Measurements from ENCODE around the gene TLE6. TPM values are rescaled to one million over a fixed set of nuclear protein-coding genes. Genes with fewer than 3 reads are reported as not detected.

TLE6 gene
- total RNA-seq, 2 experiments from 2014 or later: 1.3 to 1.6 TPM

GRCh38 chr19:2967972-2968371 is 9.4 kb upstream of the TLE6 start:
- ChIA-PET POLR2A (no interaction called here), CTCF (interaction anchor here (1.0 to 1.5 kb wide), 2 partner anchors 17 to 136 kb away, joined by 3 to 6 read pairs; no protein-coding TSS in a partner anchor)

GRCh38 chr19:2969104-2969504 is 8.3 kb upstream of the TLE6 start:
- ChIA-PET CTCF (interaction anchor here (0.7 to 1.5 kb wide), 2 partner anchors 131 to 135 kb away, joined by 3 to 6 read pairs; no protein-coding TSS in a partner anchor), POLR2A (no interaction called here)

GRCh38 chr19:2970201-2970835 is 7.0 kb upstream of the TLE6 start:
- ChIA-PET POLR2A (no interaction called here), CTCF (interaction anchor here (0.7 kb wide), 1 partner anchor 322 kb away, joined by 6 read pairs; no protein-coding TSS in a partner anchor)

- ChIA-PET POLR2A (no interaction called here), CTCF (interaction anchor here (0.6 to 1.5 kb wide), 4 partner anchors 30 to 312 kb away, joined by 3 read pairs; no protein-coding TSS in a partner anchor)
These were observed 4.1 kb upstream of the TLE6 start for GRCh38 chr19:2973229-2973628.

- ChIA-PET CTCF (interaction anchor here (1.2 to 1.5 kb wide), 2 partner anchors 29 to 61 kb away, joined by 3 read pairs; no protein-coding TSS in a partner anchor), POLR2A (no interaction called here)
These were observed 2.9 kb upstream of the TLE6 start for GRCh38 chr19:2974342-2975041.

- CTCF ChIA-PET: interaction anchor here (0.6 to 2.5 kb wide), 6 partner anchors 12 to 187 kb away, joined by 3 to 7 read pairs (median 3); no protein-coding TSS in a partner anchor
- POLR2A ChIA-PET: interaction anchor here (0.5 to 1.1 kb wide), 5 partner anchors 16 to 1008 kb away, joined by 3 to 6 read pairs (median 4); no protein-coding TSS in a partner anchor
These were observed 759 bp upstream of the TLE6 start for GRCh38 chr19:2976609-2977000.

- ChIA-PET CTCF (interaction anchor here (0.5 to 2.5 kb wide), 6 partner anchors 13 to 1695 kb away, joined by 3 to 7 read pairs (median 3); no protein-coding TSS in a partner anchor), POLR2A (interaction anchor here (0.5 kb wide), 2 partner anchors 15 to 108 kb away, joined by 4 read pairs; no protein-coding TSS in a partner anchor)
These were observed 378 bp downstream of the TLE6 start for GRCh38 chr19:2977746-2978138.

GRCh38 chr19:2978166-2978767 is 903 bp downstream of the TLE6 start:
- POLR2A ChIA-PET: interaction anchor here (0.5 kb wide), 1 partner anchor 108 kb away, joined by 4 read pairs; no protein-coding TSS in a partner anchor
- CTCF ChIA-PET: interaction anchor here (1.0 to 1.5 kb wide), 2 partner anchors 13 to 28 kb away, joined by 3 read pairs; no protein-coding TSS in a partner anchor

GRCh38 chr19:2978772-2979171 is 1.4 kb downstream of the TLE6 start:
- ChIA-PET CTCF (no interaction called here), POLR2A (no interaction called here)

- ChIA-PET POLR2A (no interaction called here), CTCF (interaction anchor here (0.6 to 1.0 kb wide), 2 partner anchors 19 to 616 kb away, joined by 3 to 4 read pairs; no protein-coding TSS in a partner anchor)
These were observed 4.5 kb downstream of the TLE6 start for GRCh38 chr19:2981898-2982297.

- CTCF ChIA-PET: interaction anchor here (0.6 to 1.1 kb wide), 2 partner anchors 20 to 126 kb away, joined by 3 to 4 read pairs; no protein-coding TSS in a partner anchor
These were observed 5.2 kb downstream of the TLE6 start for GRCh38 chr19:2982561-2982960.

GRCh38 chr19:2982983-2983350 is 5.6 kb downstream of the TLE6 start:
- ChIA-PET POLR2A (no interaction called here), CTCF (interaction anchor here (1.1 kb wide), 1 partner anchor 126 kb away, joined by 3 read pairs; no protein-coding TSS in a partner anchor)

More at GRCh38 chr19:2982561-2982960, 5.2 kb downstream of the TLE6 start:
- POLR2A ChIA-PET: no interaction called here

- ChIA-PET POLR2A (no interaction called here), CTCF (interaction anchor here (1.1 kb wide), 1 partner anchor 125 kb away, joined by 3 read pairs; no protein-coding TSS in a partner anchor)
These were observed 6.2 kb downstream of the TLE6 start for GRCh38 chr19:2983351-2984214.

- POLR2A ChIA-PET: no interaction called here
- CTCF ChIA-PET: no interaction called here
These were observed 6.8 kb downstream of the TLE6 start for GRCh38 chr19:2984215-2984528.

GRCh38 chr19:2986951-2987524 is 9.7 kb downstream of the TLE6 start:
- POLR2A ChIA-PET: no interaction called here
- CTCF ChIA-PET: no interaction called here

GRCh38 chr19:2987797-2988196 is 10.4 kb downstream of the TLE6 start:
- ChIA-PET POLR2A (no interaction called here), CTCF (no interaction called here)

- POLR2A ChIA-PET: interaction anchor here (0.6 kb wide), 1 partner anchor 97 kb away, joined by 5 read pairs; no protein-coding TSS in a partner anchor
- CTCF ChIA-PET: interaction anchor here (0.6 kb wide), 1 partner anchor 223 kb away, joined by 4 read pairs; no protein-coding TSS in a partner anchor
These were observed 11.2 kb downstream of the TLE6 start for GRCh38 chr19:2988568-2988967.

GRCh38 chr19:2989236-2989946 is 12.0 kb downstream of the TLE6 start:
- POLR2A ChIA-PET: interaction anchor here (0.6 kb wide), 1 partner anchor 96 kb away, joined by 5 read pairs; no protein-coding TSS in a partner anchor

More at GRCh38 chr19:2989236-2989946, 12.0 kb downstream of the TLE6 start:
- CTCF ChIA-PET: no interaction called here

Data from activated CD8-positive, alpha-beta memory T cell treated with anti-CD3 and anti-CD28 coated beads for 36 hours (primary cell).